Astrocyte of the hippocampus (primary cell): ENCODE results near the gene DKK3.

Experiments
- DNase-seq: peaks from one replicate; pipeline ENCODE4 v3.0.0; 2011; ENCODE audit warnings: low read depth, low spot score

The DKK3 gene

GRCh38 chr11:11983427-11983826 lies 25.0 kb downstream of the DKK3 start:
- DNase-seq: no peak

- no peak for DNase-seq
Measured at GRCh38 chr11:11982975-11983374, 25.5 kb downstream of the DKK3 start.

GRCh38 chr11:11982461-11982860 lies 26.0 kb downstream of the DKK3 start:
- no peak for DNase-seq

- DNase-seq: no peak
Measured at GRCh38 chr11:11981840-11982239, 26.6 kb downstream of the DKK3 start.

GRCh38 chr11:11981364-11981763 lies 27.1 kb downstream of the DKK3 start:
- no peak for DNase-seq

- no peak for DNase-seq
Measured at GRCh38 chr11:11980841-11981308, 27.6 kb downstream of the DKK3 start.

GRCh38 chr11:11980200-11980599 lies 28.2 kb downstream of the DKK3 start:
- no peak for DNase-seq

GRCh38 chr11:11979488-11980117 lies 28.8 kb downstream of the DKK3 start:
- peak; percentile 83 for DNase-seq

- DNase-seq: peak; percentile 65
Measured at GRCh38 chr11:11978792-11979487, 29.5 kb downstream of the DKK3 start.

GRCh38 chr11:11978098-11978637 lies 30.3 kb downstream of the DKK3 start:
- DNase-seq: no peak

- DNase-seq: peak; percentile 97
Measured at GRCh38 chr11:11977206-11977938, 31.1 kb downstream of the DKK3 start.

- DNase-seq: no peak
Measured at GRCh38 chr11:11976481-11977127, 31.8 kb downstream of the DKK3 start.

GRCh38 chr11:11975201-11976092 lies 33.0 kb downstream of the DKK3 start:
- no peak for DNase-seq

- DNase-seq: no peak
Measured at GRCh38 chr11:11973866-11974265, 34.6 kb downstream of the DKK3 start.

- DNase-seq: peak; percentile 95
Measured at GRCh38 chr11:11973361-11973800, 35.0 kb downstream of the DKK3 start.

- DNase-seq: no peak
Measured at GRCh38 chr11:11972730-11973341, 35.6 kb downstream of the DKK3 start.

GRCh38 chr11:11971906-11972547 lies 36.4 kb downstream of the DKK3 start:
- no peak for DNase-seq

GRCh38 chr11:11970556-11970955 lies 37.9 kb downstream of the DKK3 start:
- no peak for DNase-seq

- DNase-seq: no peak
Measured at GRCh38 chr11:11969380-11970215, 38.8 kb downstream of the DKK3 start.
